Lower lobe of right lung (tissue), 2 donors: ENCODE results near the gene MMP19. TPM values are rescaled to one million over a fixed set of nuclear protein-coding genes. Genes with fewer than 3 reads are reported as not detected.
"Not testable (repeated sequence)": the region's sequence is repeated elsewhere in the genome, so short reads cannot be mapped to it uniquely, and the experiment has no call there.

Source experiments
- ATAC-seq, 2 donors: fragments of 200-7000 bp; cut with Tn5 transposase; one replicate each; pipeline ENCODE4 v1.9.1; 2020 to 2022; ENCODE audit warnings: mild to moderate bottlenecking in 2 of 2, moderate library complexity in 2 of 2
- DNase-seq: peaks from one replicate; pipeline ENCODE4 v3.0.0-alpha.2; 2020
- H3K27ac ChIP-seq: fragments of 200-600 bp; one replicate; pipeline ENCODE4 v1.8.0; 2022
- H3K27me3 ChIP-seq: fragments of 200-600 bp; one replicate; pipeline ENCODE4 v1.8.0; 2022; ENCODE audit warnings: low read depth
- H3K36me3 ChIP-seq: fragments of 200-600 bp; one replicate; pipeline ENCODE4 v1.8.0; 2022; ENCODE audit warnings: mild to moderate bottlenecking
- H3K4me1 ChIP-seq: fragments of 200-600 bp; one replicate; pipeline ENCODE4 v1.8.0; 2022
- H3K4me3 ChIP-seq: fragments of 200-600 bp; one replicate; pipeline ENCODE4 v1.8.0; 2022; ENCODE audit warnings: mild to moderate bottlenecking
- H3K9me3 ChIP-seq: fragments of 200-600 bp; one replicate; pipeline ENCODE4 v1.8.0; 2022
- CTCF ChIP-seq: fragments of 200-600 bp; IDR thresholded peaks from one replicate; pipeline ENCODE4 v1.8.0; 2022; ENCODE audit warnings: antibody characterized with exemption, mild to moderate bottlenecking
- intact Hi-C: fragments of 100-400 bp; cut with DNase I; formaldehyde crosslinking; loops from one replicate; pipeline ENCODE4 v1.11.0; 2022
- total RNA-seq: library from RNA; stranded (reverse); fragmentation: NEBNext Ultra II Directional; extraction: Animal tissue kit (Norgen Biotek cat#: 25700); gene quantifications from one replicate; pipeline ENCODE4 v1.2.1, GENCODE V29; 2021
- donor health status: DM: no; HTN: yes; CAD: no; lungs with severe emphysema.

MMP19 gene
- total RNA-seq, 1 donor from 2014 or later, result 35.2 TPM

GRCh38 chr12:55874443-55874842, 31.7 kb upstream of the MMP19 start:
- DNase-seq (no peak), ATAC-seq (peak in 1 of 2 donors; percentile 30)
- no peak for TF ChIP-seq CTCF
- Histone ChIP-seq H3K36me3 (no peaks in the 10 kb centered on the region), H3K4me1 (no peaks in the 10 kb centered on the region), H3K27ac (no peak overlapping the region), H3K27me3 (no peaks in the 10 kb centered on the region), H3K4me3 (no peak overlapping the region), H3K9me3 (peaks cover 6% of the 10 kb centered on the region)
- intact Hi-C loops, result no loop called here

- H3K27ac ChIP-seq, ATAC-seq, H3K27me3 ChIP-seq, H3K4me3 ChIP-seq, H3K9me3 ChIP-seq, DNase-seq, intact Hi-C loops, H3K4me1 ChIP-seq, H3K36me3 ChIP-seq: not testable (repeated sequence)
Observed at GRCh38 chr12:55866454-55867004, 23.8 kb upstream of the MMP19 start.

DNA sequence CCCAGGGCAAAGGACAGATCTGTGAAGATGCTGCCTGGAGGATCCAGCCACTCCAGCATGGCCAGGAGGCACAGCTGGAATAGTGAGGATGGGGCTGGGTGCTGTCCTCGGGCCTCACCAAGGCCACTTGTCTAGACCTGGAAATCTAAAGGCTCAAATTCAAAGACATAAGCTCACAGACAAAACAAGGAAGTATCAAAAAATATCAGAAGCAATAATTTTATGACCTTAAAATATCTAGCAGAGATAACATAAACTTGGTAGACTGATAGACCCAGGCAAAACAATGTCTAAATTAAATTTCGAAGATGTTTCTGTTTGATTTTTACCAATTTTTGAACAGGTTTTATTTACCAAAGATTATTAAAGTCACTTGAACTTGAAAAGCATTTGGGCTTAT, 22.6 kb upstream of the MMP19 start:
- intact Hi-C loops, result no loop called here
- DNase-seq, result no peak
- Histone ChIP-seq H3K27ac (no peak overlapping the region), H3K36me3 (no peaks in the 10 kb centered on the region), H3K27me3 (no peaks in the 10 kb centered on the region), H3K4me1 (no peaks in the 10 kb centered on the region), H3K4me3 (no peak overlapping the region), H3K9me3 (peaks cover 7% of the 10 kb centered on the region)
- no peak for ATAC-seq
- no peak for TF ChIP-seq CTCF

GRCh38 chr12:55862931-55863330, 20.2 kb upstream of the MMP19 start:
- DNase-seq, intact Hi-C loops: not testable (repeated sequence)

GRCh38 chr12:55862286-55862685, 19.6 kb upstream of the MMP19 start:
- H3K4me3 ChIP-seq, result no peak overlapping the region
- TF ChIP-seq CTCF, result no peak
- H3K36me3 ChIP-seq, result no peaks in the 10 kb centered on the region
- H3K27me3 ChIP-seq, result no peaks in the 10 kb centered on the region
- no peaks in the 10 kb centered on the region for H3K4me1 ChIP-seq
- DNase-seq (no peak), ATAC-seq (no peak)
- intact Hi-C loops, result no loop called here
- H3K9me3 ChIP-seq, result peaks cover 7% of the 10 kb centered on the region
- H3K27ac ChIP-seq, result no peak overlapping the region

More at GRCh38 chr12:55862931-55863330, 20.2 kb upstream of the MMP19 start:
- not testable (repeated sequence) for H3K4me3 ChIP-seq, H3K36me3 ChIP-seq, H3K9me3 ChIP-seq, H3K27ac ChIP-seq, H3K27me3 ChIP-seq, H3K4me1 ChIP-seq, ATAC-seq

DNA sequence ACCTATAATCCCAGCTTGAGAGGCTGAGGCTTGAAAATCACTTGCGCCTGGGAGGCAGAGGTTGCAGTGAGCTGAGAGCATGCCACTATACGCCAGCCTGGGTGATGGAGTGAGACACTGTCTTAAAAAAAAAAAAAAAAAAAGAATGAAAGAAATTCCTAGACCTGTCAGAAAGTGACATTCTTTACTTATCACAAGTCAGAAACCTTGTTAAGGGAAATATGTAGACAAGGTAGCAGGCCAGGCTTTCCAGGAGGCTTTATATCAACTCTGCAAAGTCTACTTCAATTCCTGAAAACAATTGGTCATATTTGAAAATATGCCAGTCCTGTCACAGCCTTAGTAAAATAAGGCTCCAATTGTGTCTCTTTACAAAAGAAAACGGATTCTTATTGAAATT, 19.1 kb upstream of the MMP19 start:
- Histone ChIP-seq H3K4me1 (no peaks in the 10 kb centered on the region), H3K27me3 (no peaks in the 10 kb centered on the region), H3K4me3 (no peak overlapping the region), H3K27ac (no peak overlapping the region), H3K36me3 (no peaks in the 10 kb centered on the region), H3K9me3 (peaks cover 7% of the 10 kb centered on the region)
- intact Hi-C loops, result no loop called here
- ATAC-seq, result no peak
- DNase-seq, result no peak
- TF ChIP-seq CTCF, result no peak

GRCh38 chr12:55861396-55861795, 18.7 kb upstream of the MMP19 start:
- Histone ChIP-seq H3K36me3 (no peaks in the 10 kb centered on the region), H3K4me1 (no peaks in the 10 kb centered on the region), H3K4me3 (no peak overlapping the region), H3K27me3 (no peaks in the 10 kb centered on the region), H3K9me3 (peaks cover 7% of the 10 kb centered on the region), H3K27ac (no peak overlapping the region)
- intact Hi-C loops, result no loop called here
- no peak for ATAC-seq
- no peak for TF ChIP-seq CTCF
- DNase-seq, result no peak
